ENCODE data around the gene SLC25A47.

GRCh38 chr14:100297320-100298300, 25.5 kb upstream of the SLC25A47 start:
- TF ChIP-seq CTCF (IDR thresholded peaks at IDR 0.05) (no peak), POLR2A (IDR thresholded peaks at IDR 0.05) (no peak), POLR2AphosphoS5 (IDR thresholded peaks at IDR 0.05) (peak in 1 of 3 donors; percentile 19)

All from breast epithelium (tissue), 3 donors.